HCT116 (cell line): Measurements from ENCODE around the gene SPTBN1. TPM values are rescaled to one million over a fixed set of nuclear protein-coding genes. Genes with fewer than 3 reads are reported as not detected.

Experiments
- ATAC-seq: fragments of 200-7000 bp; cut with Tn5 transposase; 2 replicates; pipeline ENCODE4 v1.9.1; 2020; ENCODE audit warnings: mild to moderate bottlenecking, moderate library complexity
- BruUV-seq: library from RNA; stranded (reverse); fragments of 400-500 nt; replicated peaks from 2 replicates; lab custom pipeline; 2021; lab: Mats Ljungman, UMichigan
- CTCF ChIA-PET: fragments of 300-600 bp; sonication (Branson Sonifier 250); formaldehyde crosslinking; loops from one replicate; lab custom pipeline; 2021; ENCODE audit warnings: antibody characterized with exemption; lab: Charles Lee
- POLR2A ChIA-PET: fragments of 300-600, 350-600 bp; sonication (Branson Sonifier 250); formaldehyde crosslinking; loops from one replicate; lab custom pipeline; 2021; ENCODE audit warnings: antibody characterized with exemption; lab: Charles Lee
- RAD21 ChIA-PET, 2 experiments: fragments of 300-600 bp; sonication (Branson Sonifier 250); formaldehyde crosslinking; loops; one replicate each; lab custom pipeline; 2023; ENCODE audit warnings: low total read pairs in 2 of 2; ENCODE audit not compliant: uncharacterized antibody in 2 of 2, unreplicated experiment in 2 of 2, low non-redundant PET in 1 of 2; lab: Charles Lee
- DNase-seq: peaks from one replicate; pipeline ENCODE4 v3.0.0-alpha.2; 2010; ENCODE audit warnings: low read depth, low spot score
- H2AFZ ChIP-seq: fragments of 200-600 bp; shearing (Covaris generic), sonication (generic); 2 replicates; pipeline ENCODE4 v1.6.1; 2017; ENCODE audit warnings: low read depth, mixed run types, mixed read lengths, antibody characterized with exemption, low read length; ENCODE audit not compliant: poor library complexity, severe bottlenecking
- H3K27ac ChIP-seq: 2 replicates; pipeline ENCODE4 v1.5.1; 2012; ENCODE audit warnings: low read depth, low read length
- H3K27me3 ChIP-seq: fragments of 200-600 bp; sonication (generic); 2 replicates; pipeline ENCODE4 v1.6.1; 2016; ENCODE audit warnings: mixed run types, low read length, mixed read lengths; ENCODE audit not compliant: insufficient read depth
- H3K36me3 ChIP-seq, 2 experiments: fragments of 200-500 bp in 1 of 2; fragments of 200-600 bp in 1 of 2; sonication (Bioruptor generic) in 1 of 2; sonication (generic) in 1 of 2; 2 replicates each; pipeline versions ENCODE4 v1.5.1 to v1.6.1; 2014 to 2016; ENCODE audit warnings: low read length in 2 of 2, inconsistent platforms in 1 of 2, mixed read lengths in 1 of 2, mixed run types in 1 of 2; ENCODE audit not compliant: insufficient read depth in 2 of 2, control insufficient read depth in 1 of 2
- H3K4me1 ChIP-seq, 2 experiments: fragments of 200-600 bp in 1 of 2; sonication (generic) in 1 of 2; 2 replicates each; pipeline versions ENCODE4 v1.5.1 to v1.6.1; 2012 to 2017; ENCODE audit warnings: low read length in 2 of 2, inconsistent platforms in 1 of 2, mild to moderate bottlenecking in 1 of 2, mixed read lengths in 1 of 2, mixed run types in 1 of 2, moderate library complexity in 1 of 2; ENCODE audit not compliant: insufficient read depth in 2 of 2, control insufficient read depth in 1 of 2
- H3K4me2 ChIP-seq: fragments of 200-600 bp; sonication (generic); 2 replicates; pipeline ENCODE4 v1.6.1; 2017; ENCODE audit warnings: mixed run types, low read length, mixed read lengths
- H3K4me3 ChIP-seq, 2 experiments: fragments of 200-600 bp in 1 of 2; sonication (generic) in 1 of 2; replicated peaks in 1 of 2; 2 replicates each; pipeline ENCODE4 v1.5.1; 2011 to 2016; ENCODE audit warnings: low read length in 2 of 2, control low read depth in 1 of 2, low read depth in 1 of 2, mild to moderate bottlenecking in 1 of 2, mixed read lengths in 1 of 2, mixed run types in 1 of 2
- H3K79me2 ChIP-seq: fragments of 200-600 bp; sonication (generic); 2 replicates; pipeline ENCODE4 v1.6.1; 2017; ENCODE audit warnings: mild to moderate bottlenecking, mixed run types, low read length, moderate library complexity, mixed read lengths; ENCODE audit not compliant: insufficient read depth
- H3K9ac ChIP-seq: fragments of 200-600 bp; sonication (generic); 2 replicates; pipeline ENCODE4 v1.6.1; 2016; ENCODE audit warnings: low read length, mixed read lengths
- H3K9me2 ChIP-seq: fragments of 200-600 bp; sonication (generic), shearing (Covaris generic); 2 replicates; pipeline ENCODE4 v1.6.1; 2017; ENCODE audit warnings: mixed run types, mild to moderate bottlenecking, moderate library complexity; ENCODE audit not compliant: insufficient read depth
- H3K9me3 ChIP-seq, 2 experiments: fragments of 200-500 bp in 1 of 2; fragments of 200-600 bp in 1 of 2; sonication (Bioruptor generic) in 1 of 2; sonication (generic) in 1 of 2; 2 replicates each; pipeline ENCODE4 v1.6.1; 2014 to 2017; ENCODE audit warnings: low read length in 2 of 2, mixed read lengths in 2 of 2, inconsistent platforms in 1 of 2, low read depth in 1 of 2, mild to moderate bottlenecking in 1 of 2, mixed run types in 1 of 2, moderate library complexity in 1 of 2; ENCODE audit not compliant: control insufficient read depth in 1 of 2, insufficient read depth in 1 of 2
- H4K20me1 ChIP-seq: fragments of 200-600 bp; sonication (generic), shearing (Covaris generic); 2 replicates; pipeline ENCODE4 v1.6.1; 2017; ENCODE audit warnings: mixed run types, mild to moderate bottlenecking, moderate library complexity; ENCODE audit not compliant: insufficient read depth
- CBX3 ChIP-seq: IDR thresholded peaks from 2 replicates; pipeline ENCODE4 v1.6.1; 2012; ENCODE audit warnings: low read depth
- CEBPB ChIP-seq: IDR thresholded peaks from 2 replicates; pipeline ENCODE4 v1.6.1; 2012; ENCODE audit warnings: low read depth
- ELF1 ChIP-seq: IDR thresholded peaks from 2 replicates; pipeline ENCODE4 v1.6.1; 2012; ENCODE audit warnings: low read depth, borderline replicate concordance
- EZH2 ChIP-seq: fragments of 200-600 bp; sonication (generic); IDR thresholded peaks from 2 replicates; pipeline ENCODE4 v1.6.1; 2017; ENCODE audit warnings: antibody characterized with exemption, mixed run types
- EZH2phosphoT487 ChIP-seq: fragments of 200-600 bp; IDR thresholded peaks from 2 replicates; pipeline ENCODE4 v1.6.1; 2018; ENCODE audit warnings: antibody characterized with exemption, borderline replicate concordance
- FOSL1 ChIP-seq: IDR thresholded peaks from 2 replicates; pipeline ENCODE4 v1.6.1; 2012; ENCODE audit warnings: low read depth
- JUND ChIP-seq: IDR thresholded peaks from 2 replicates; pipeline ENCODE4 v1.6.1; 2012
- POLR2A ChIP-seq: IDR thresholded peaks from 2 replicates; pipeline ENCODE4 v1.7.0; 2011; ENCODE audit warnings: borderline replicate concordance; ENCODE audit not compliant: insufficient read depth, insufficient read length; ENCODE audit errors: extremely low read depth
- POLR2AphosphoS5 ChIP-seq: IDR thresholded peaks from 2 replicates; pipeline ENCODE4 v1.6.1; 2011; ENCODE audit warnings: mild to moderate bottlenecking, low read depth, low read length, moderate library complexity
- RAD21 ChIP-seq: IDR thresholded peaks from 2 replicates; pipeline ENCODE4 v1.6.1; 2012; ENCODE audit warnings: low read depth, mild to moderate bottlenecking
- SIN3A ChIP-seq: IDR thresholded peaks from 2 replicates; pipeline ENCODE4 v1.6.1; 2012; ENCODE audit warnings: low read depth
- SP1 ChIP-seq: IDR thresholded peaks from 2 replicates; pipeline ENCODE4 v1.6.1; 2012; ENCODE audit warnings: low read depth
- SRF ChIP-seq: IDR thresholded peaks from 2 replicates; pipeline ENCODE4 v1.6.1; 2012; ENCODE audit warnings: low read depth
- TCF7L2 ChIP-seq: IDR thresholded peaks from 2 replicates; pipeline ENCODE4 v1.7.0; 2011; ENCODE audit warnings: borderline replicate concordance, inconsistent platforms; ENCODE audit not compliant: insufficient read depth, insufficient read length; ENCODE audit errors: extremely low read depth
- YY1 ChIP-seq: IDR thresholded peaks from 2 replicates; pipeline ENCODE4 v1.6.1; 2011; ENCODE audit warnings: low read length, low read depth, moderate library complexity, mild to moderate bottlenecking; ENCODE audit not compliant: insufficient replicate concordance; ENCODE audit errors: extremely low read depth
- ZFX ChIP-seq: fragments of 450-650 bp; IDR thresholded peaks from 2 replicates; pipeline ENCODE4 v1.6.1; 2017
- ZNF274 ChIP-seq: fragments of 200-500 bp; sonication (Bioruptor generic); IDR thresholded peaks from 2 replicates; pipeline ENCODE4 v1.6.1; 2014; ENCODE audit warnings: mild to moderate bottlenecking, low read depth, low read length, inconsistent platforms
- intact Hi-C: fragments of 100-400 bp; cut with micrococcal nuclease; formaldehyde crosslinking; loops from 2 replicates; pipeline ENCODE4 v1.10.0; 2022
- total RNA-seq: library from RNA; stranded (reverse); gene quantifications from one replicate; pipeline ENCODE4 v1.2.1, GENCODE V29; 2021; ENCODE audit not compliant: unreplicated experiment
- TF ChIP-seq, protein P1 (sequence below), 3 experiments: fragments of 200-600 bp in 1 of 3; sonication (generic) in 1 of 3; IDR thresholded peaks in 2 of 3; conservative IDR thresholded peaks in 1 of 3; 2 replicates each; pipeline ENCODE4 v1.5.1; 2012 to 2017; ENCODE audit warnings: low read depth in 2 of 3, low read length in 2 of 3, antibody characterized with exemption in 1 of 3, borderline replicate concordance in 1 of 3, control low read depth in 1 of 3, mild to moderate bottlenecking in 1 of 3, mixed read lengths in 1 of 3, mixed run types in 1 of 3, moderate library complexity in 1 of 3; ENCODE audit not compliant: insufficient read depth in 1 of 3
- TF ChIP-seq, protein P2 (sequence below): IDR thresholded peaks from 2 replicates; pipeline ENCODE4 v1.6.1; 2012; ENCODE audit warnings: low read depth
- TF ChIP-seq, protein P3 (sequence below): IDR thresholded peaks from 2 replicates; pipeline ENCODE4 v1.6.1; 2011; ENCODE audit warnings: mild to moderate bottlenecking, low read length, moderate library complexity; ENCODE audit not compliant: insufficient replicate concordance; ENCODE audit errors: extremely low read depth

SPTBN1 gene
- total RNA-seq, 1 experiment from 2014 or later = 84.4 TPM

DNA sequence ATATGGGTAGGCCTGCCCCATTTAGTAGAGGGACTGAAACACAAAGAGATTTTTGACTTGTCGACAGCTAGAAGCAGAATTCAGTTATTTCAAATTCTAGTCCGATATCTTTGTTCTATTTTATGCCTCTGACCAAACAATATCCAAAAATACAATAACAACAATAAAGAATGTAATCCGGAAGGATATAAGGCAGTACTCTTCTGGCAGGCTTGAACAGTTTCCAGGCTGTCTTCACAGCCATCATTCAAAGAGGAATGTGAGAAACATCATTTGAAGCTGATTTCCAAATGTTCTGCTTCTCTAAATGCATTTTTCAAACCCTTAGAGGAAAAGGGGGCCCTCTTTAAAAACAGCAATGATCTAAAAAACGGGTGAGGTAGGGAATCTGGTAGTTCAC lies 36.7 kb upstream of the SPTBN1 start:
- ChIA-PET POLR2A (no interaction called here), RAD21 (no interaction called here), CTCF (no interaction called here)
- Histone ChIP-seq H3K27ac (no peak overlapping the region), H4K20me1 (no peaks in the 10 kb centered on the region), H3K4me1 (no peaks in the 10 kb centered on the region), H2AFZ (no peak overlapping the region), H3K79me2 (no peaks in the 10 kb centered on the region), H3K4me3 (no peak overlapping the region), H3K36me3 (no peaks in the 10 kb centered on the region), H3K27me3 (no peaks in the 10 kb centered on the region), H3K4me2 (no peak overlapping the region), H3K9ac (no peak overlapping the region), H3K9me2 (no peaks in the 10 kb centered on the region), H3K9me3 (peaks cover 0 to 3% of the 10 kb centered on the region in 2 experiments; a peak in 1 of 4 replicates)
- no TSS peak for BruUV-seq
- TF ChIP-seq JUND (no peak), SIN3A (no peak), SRF (no peak), CBX3 (no peak), POLR2A (no peak), CEBPB (no peak), EZH2phosphoT487 (no peak), POLR2AphosphoS5 (no peak), FOSL1 (no peak), ZFX (no peak), ELF1 (no peak), SP1 (no peak), EZH2 (no peak), RAD21 (no peak), YY1 (no peak), TCF7L2 (no peak), ZNF274 (no peak)
- TF ChIP-seq, protein P1, sequence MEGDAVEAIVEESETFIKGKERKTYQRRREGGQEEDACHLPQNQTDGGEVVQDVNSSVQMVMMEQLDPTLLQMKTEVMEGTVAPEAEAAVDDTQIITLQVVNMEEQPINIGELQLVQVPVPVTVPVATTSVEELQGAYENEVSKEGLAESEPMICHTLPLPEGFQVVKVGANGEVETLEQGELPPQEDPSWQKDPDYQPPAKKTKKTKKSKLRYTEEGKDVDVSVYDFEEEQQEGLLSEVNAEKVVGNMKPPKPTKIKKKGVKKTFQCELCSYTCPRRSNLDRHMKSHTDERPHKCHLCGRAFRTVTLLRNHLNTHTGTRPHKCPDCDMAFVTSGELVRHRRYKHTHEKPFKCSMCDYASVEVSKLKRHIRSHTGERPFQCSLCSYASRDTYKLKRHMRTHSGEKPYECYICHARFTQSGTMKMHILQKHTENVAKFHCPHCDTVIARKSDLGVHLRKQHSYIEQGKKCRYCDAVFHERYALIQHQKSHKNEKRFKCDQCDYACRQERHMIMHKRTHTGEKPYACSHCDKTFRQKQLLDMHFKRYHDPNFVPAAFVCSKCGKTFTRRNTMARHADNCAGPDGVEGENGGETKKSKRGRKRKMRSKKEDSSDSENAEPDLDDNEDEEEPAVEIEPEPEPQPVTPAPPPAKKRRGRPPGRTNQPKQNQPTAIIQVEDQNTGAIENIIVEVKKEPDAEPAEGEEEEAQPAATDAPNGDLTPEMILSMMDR (IDR thresholded peaks at IDR 0.05 in 2 of 3, conservative IDR thresholded peaks at IDR 0.05 in 1 of 3; ENCODE audit: borderline replicate concordance in 1 of 3, insufficient read depth in 1 of 3, low read depth in 2 of 3, low read length in 2 of 3) = no peak
- TF ChIP-seq, protein P2, sequence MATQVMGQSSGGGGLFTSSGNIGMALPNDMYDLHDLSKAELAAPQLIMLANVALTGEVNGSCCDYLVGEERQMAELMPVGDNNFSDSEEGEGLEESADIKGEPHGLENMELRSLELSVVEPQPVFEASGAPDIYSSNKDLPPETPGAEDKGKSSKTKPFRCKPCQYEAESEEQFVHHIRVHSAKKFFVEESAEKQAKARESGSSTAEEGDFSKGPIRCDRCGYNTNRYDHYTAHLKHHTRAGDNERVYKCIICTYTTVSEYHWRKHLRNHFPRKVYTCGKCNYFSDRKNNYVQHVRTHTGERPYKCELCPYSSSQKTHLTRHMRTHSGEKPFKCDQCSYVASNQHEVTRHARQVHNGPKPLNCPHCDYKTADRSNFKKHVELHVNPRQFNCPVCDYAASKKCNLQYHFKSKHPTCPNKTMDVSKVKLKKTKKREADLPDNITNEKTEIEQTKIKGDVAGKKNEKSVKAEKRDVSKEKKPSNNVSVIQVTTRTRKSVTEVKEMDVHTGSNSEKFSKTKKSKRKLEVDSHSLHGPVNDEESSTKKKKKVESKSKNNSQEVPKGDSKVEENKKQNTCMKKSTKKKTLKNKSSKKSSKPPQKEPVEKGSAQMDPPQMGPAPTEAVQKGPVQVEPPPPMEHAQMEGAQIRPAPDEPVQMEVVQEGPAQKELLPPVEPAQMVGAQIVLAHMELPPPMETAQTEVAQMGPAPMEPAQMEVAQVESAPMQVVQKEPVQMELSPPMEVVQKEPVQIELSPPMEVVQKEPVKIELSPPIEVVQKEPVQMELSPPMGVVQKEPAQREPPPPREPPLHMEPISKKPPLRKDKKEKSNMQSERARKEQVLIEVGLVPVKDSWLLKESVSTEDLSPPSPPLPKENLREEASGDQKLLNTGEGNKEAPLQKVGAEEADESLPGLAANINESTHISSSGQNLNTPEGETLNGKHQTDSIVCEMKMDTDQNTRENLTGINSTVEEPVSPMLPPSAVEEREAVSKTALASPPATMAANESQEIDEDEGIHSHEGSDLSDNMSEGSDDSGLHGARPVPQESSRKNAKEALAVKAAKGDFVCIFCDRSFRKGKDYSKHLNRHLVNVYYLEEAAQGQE = no peak
- TF ChIP-seq, protein P3, sequence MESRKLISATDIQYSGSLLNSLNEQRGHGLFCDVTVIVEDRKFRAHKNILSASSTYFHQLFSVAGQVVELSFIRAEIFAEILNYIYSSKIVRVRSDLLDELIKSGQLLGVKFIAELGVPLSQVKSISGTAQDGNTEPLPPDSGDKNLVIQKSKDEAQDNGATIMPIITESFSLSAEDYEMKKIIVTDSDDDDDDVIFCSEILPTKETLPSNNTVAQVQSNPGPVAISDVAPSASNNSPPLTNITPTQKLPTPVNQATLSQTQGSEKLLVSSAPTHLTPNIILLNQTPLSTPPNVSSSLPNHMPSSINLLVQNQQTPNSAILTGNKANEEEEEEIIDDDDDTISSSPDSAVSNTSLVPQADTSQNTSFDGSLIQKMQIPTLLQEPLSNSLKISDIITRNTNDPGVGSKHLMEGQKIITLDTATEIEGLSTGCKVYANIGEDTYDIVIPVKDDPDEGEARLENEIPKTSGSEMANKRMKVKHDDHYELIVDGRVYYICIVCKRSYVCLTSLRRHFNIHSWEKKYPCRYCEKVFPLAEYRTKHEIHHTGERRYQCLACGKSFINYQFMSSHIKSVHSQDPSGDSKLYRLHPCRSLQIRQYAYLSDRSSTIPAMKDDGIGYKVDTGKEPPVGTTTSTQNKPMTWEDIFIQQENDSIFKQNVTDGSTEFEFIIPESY = no peak
- DNase-seq = no peak
- ATAC-seq = no peak
- intact Hi-C loops = no loop called here
